Spleen (tissue), 7 donors: ENCODE results near the gene JDP2.

Source experiments
- CTCF ChIP-seq, 11 experiments: fragments of 200-600 bp in 7 of 11; fragments of 450-650 bp in 4 of 11; sonication (generic) in 4 of 11; IDR thresholded peaks in 8 of 11; conservative IDR thresholded peaks in 3 of 11; 1 replicate in 7 of 11; 2 replicates in 4 of 11; pipeline versions ENCODE4 v1.4.0 to v1.8.0; 2016 to 2021; ENCODE audit warnings: antibody characterized with exemption in 11 of 11, inconsistent platforms in 4 of 11, mild to moderate bottlenecking in 1 of 11
- POLR2A ChIP-seq, 3 donors: fragments of 450-650 bp; IDR thresholded peaks; one replicate each; pipeline ENCODE4 v1.5.1; 2017; ENCODE audit warnings: antibody characterized with exemption in 3 of 3, mild to moderate bottlenecking in 1 of 3
- POLR2AphosphoS5 ChIP-seq, 3 donors: sonication (generic); formaldehyde crosslinking; IDR thresholded peaks; one replicate each; pipeline ENCODE4 v1.5.1; 2017; ENCODE audit warnings: antibody characterized with exemption in 3 of 3
- donor health status: DM: no; HTN: no; CAD: no; lungs with moderate emphysema.
- donor health status: DM: no; HTN: no; CAD: no.
- donor health status: DM: no; HTN: no; CAD: no.

DNA sequence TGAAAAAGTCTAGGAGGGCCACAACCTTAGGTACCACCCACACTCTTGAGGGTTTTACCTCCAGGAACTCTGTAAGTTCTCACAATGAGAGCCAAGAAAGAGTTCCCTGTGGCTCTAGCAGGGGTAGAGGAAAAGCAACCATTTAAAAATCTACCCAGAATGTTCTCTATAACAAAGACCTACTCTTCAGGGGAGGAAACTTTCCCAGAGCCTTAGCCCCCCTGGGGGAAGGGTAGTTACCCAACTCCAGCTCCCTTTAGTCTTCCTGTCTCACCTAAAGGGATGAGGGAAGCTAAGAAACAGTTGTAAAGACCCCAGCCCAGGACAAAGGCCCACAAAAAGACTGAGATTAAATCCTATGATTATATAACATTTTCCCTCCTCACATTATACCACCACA is 46.2 kb upstream of the JDP2 start:
- TF ChIP-seq CTCF (IDR thresholded peaks at IDR 0.05 in 8 of 11, conservative IDR thresholded peaks at IDR 0.05 in 3 of 11): no peak
- no peak for TF ChIP-seq POLR2A (IDR thresholded peaks at IDR 0.05)
- no peak for TF ChIP-seq POLR2AphosphoS5 (IDR thresholded peaks at IDR 0.05)
